A549 (cell line): Measurements from ENCODE around the gene EFNA3. TPM values are rescaled to one million over a fixed set of nuclear protein-coding genes. Genes with fewer than 3 reads are reported as not detected.

Experiments
- ATAC-seq, 2 experiments: fragments of 200-7000 bp in 1 of 2; fragments of >200 bp in 1 of 2; cut with Nextera tagmentation in 1 of 2; cut with Tn5 transposase in 1 of 2; 3 replicates each; pipeline versions ENCODE4 v1.8.0 to v1.9.1; 2018 to 2020; ENCODE audit warnings: mild to moderate bottlenecking in 1 of 2, moderate library complexity in 1 of 2
- CTCF ChIA-PET: fragments of 300-600 bp; sonication (Branson Sonifier 250); formaldehyde crosslinking; extraction: SDS; loops from one replicate; lab custom pipeline; 2021; ENCODE audit warnings: antibody characterized with exemption, inconsistent platforms; lab: Yijun Ruan, JAX
- POLR2A ChIA-PET: fragments of 350-600 bp; formaldehyde crosslinking; extraction: SDS; loops from one replicate; lab custom pipeline; 2021; ENCODE audit warnings: antibody characterized with exemption, inconsistent platforms; lab: Yijun Ruan, JAX
- DNase-seq, 2 experiments: peaks; one replicate each; pipeline versions ENCODE4 v3.0.0 to v3.0.0-alpha.2; 2011 to 2016; ENCODE audit warnings: low read depth in 1 of 2, low spot score in 1 of 2
- FAIRE-seq: peaks from 2 replicates; lab custom pipeline; 2011; peaks lifted over from hg19 to GRCh38; lab: Jason Lieb, UNC
- H3K27ac ChIP-seq, 2 experiments: fragments of >200 bp; sonication (Bioruptor Twin); formaldehyde crosslinking; 3 replicates each; pipeline ENCODE4 v1.5.1; 2016 to 2017
- H3K4me1 ChIP-seq: fragments of >200 bp; sonication (Bioruptor Twin); formaldehyde crosslinking; 3 replicates; pipeline ENCODE4 v1.6.1; 2016
- H3K4me2 ChIP-seq: fragments of >200 bp; sonication (Bioruptor Twin); formaldehyde crosslinking; 3 replicates; pipeline ENCODE4 v1.6.1; 2016
- H3K4me3 ChIP-seq: fragments of >200 bp; sonication (Bioruptor Twin); formaldehyde crosslinking; 3 replicates; pipeline ENCODE4 v1.5.1; 2016
- H3K9me3 ChIP-seq: fragments of >200 bp; sonication (Bioruptor Twin); formaldehyde crosslinking; 3 replicates; pipeline ENCODE4 v1.6.1; 2016
- BCL3 ChIP-seq: fragments of >200 bp; sonication (Bioruptor Twin); formaldehyde crosslinking; IDR thresholded peaks from 3 replicates; pipeline ENCODE4 v1.6.1; 2016
- CBX2 ChIP-seq: fragments of 200-600 bp; sonication (generic); IDR thresholded peaks from 2 replicates; pipeline ENCODE4 v1.6.1; 2016; ENCODE audit warnings: low read depth, mild to moderate bottlenecking, borderline replicate concordance
- CHD2 ChIP-seq: fragments of 150-350 bp; IDR thresholded peaks from 2 replicates; pipeline ENCODE4 v1.6.1; 2014; ENCODE audit warnings: low read length; ENCODE audit not compliant: partially characterized antibody
- E2F6 ChIP-seq: IDR thresholded peaks from 2 replicates; pipeline ENCODE4 v1.6.1; 2012; ENCODE audit warnings: low read depth, borderline replicate concordance
- EHMT2 ChIP-seq: fragments of 200-600 bp; sonication (generic); IDR thresholded peaks from 2 replicates; pipeline ENCODE4 v1.6.1; 2016; ENCODE audit warnings: antibody characterized with exemption, low read depth, mild to moderate bottlenecking, moderate library complexity
- EP300 ChIP-seq, 2 experiments: fragments of >200 bp; sonication (Bioruptor Twin); formaldehyde crosslinking; IDR thresholded peaks; 2 replicates in 1 of 2; 3 replicates in 1 of 2; pipeline ENCODE4 v1.6.1; 2016 to 2017
- FOSB ChIP-seq: fragments of 250-450 bp; sonication (Bioruptor Pico); IDR thresholded peaks from 2 replicates; pipeline ENCODE4 v1.5.0; 2020; ENCODE audit warnings: mild to moderate bottlenecking, moderate library complexity
- HES2 ChIP-seq: fragments of >200 bp; sonication (Bioruptor Twin); formaldehyde crosslinking; IDR thresholded peaks from 2 replicates; pipeline ENCODE4 v1.6.1; 2016
- HEYL ChIP-seq: fragments of 250-450 bp; sonication (Bioruptor Pico); IDR thresholded peaks from 2 replicates; pipeline ENCODE4 v1.8.0; 2021; ENCODE audit warnings: mild to moderate bottlenecking, moderate library complexity
- HOXB5 ChIP-seq: fragments of 250-450 bp; sonication (Bioruptor Pico); IDR thresholded peaks from 2 replicates; pipeline ENCODE4 v1.5.0; 2020; ENCODE audit warnings: mild to moderate bottlenecking, moderate library complexity
- KDM5A ChIP-seq: fragments of 200-600 bp; sonication (generic); IDR thresholded peaks from 2 replicates; pipeline ENCODE4 v1.6.1; 2016; ENCODE audit warnings: antibody characterized with exemption, mild to moderate bottlenecking
- MYC ChIP-seq: IDR thresholded peaks from 2 replicates; pipeline ENCODE4 v1.6.1; 2012; ENCODE audit warnings: mild to moderate bottlenecking, inconsistent platforms, low read length, improper control_type of control experiment, borderline replicate concordance
- NFE2L2 ChIP-seq: fragments of 150-350 bp; conservative IDR thresholded peaks from 2 replicates; pipeline ENCODE4 v1.6.1; 2014; ENCODE audit warnings: low read length
- NPAS2 ChIP-seq: fragments of 250-450 bp; sonication (Bioruptor Pico); IDR thresholded peaks from 2 replicates; pipeline ENCODE4 v1.8.0; 2022; ENCODE audit warnings: mild to moderate bottlenecking, moderate library complexity, borderline replicate concordance
- NR3C1 ChIP-seq: fragments of >200 bp; sonication (Bioruptor Twin); formaldehyde crosslinking; IDR thresholded peaks from 3 replicates; pipeline ENCODE4 v1.6.1; 2017
- PHF8 ChIP-seq: fragments of 200-600 bp; sonication (generic); IDR thresholded peaks from 2 replicates; pipeline ENCODE4 v1.6.1; 2016; ENCODE audit warnings: low read depth, mild to moderate bottlenecking, antibody characterized with exemption, moderate library complexity, borderline replicate concordance
- REST ChIP-seq: fragments of 200-600 bp; sonication (generic); IDR thresholded peaks from 2 replicates; pipeline ENCODE4 v1.6.1; 2016; ENCODE audit warnings: antibody characterized with exemption, mild to moderate bottlenecking, moderate library complexity
- RFX5 ChIP-seq: fragments of 450-650 bp; IDR thresholded peaks from 2 replicates; pipeline ENCODE4 v1.7.1; 2014; ENCODE audit warnings: antibody characterized with exemption, mild to moderate bottlenecking, moderate library complexity
- RNF2 ChIP-seq: fragments of 200-600 bp; sonication (generic); IDR thresholded peaks from 2 replicates; pipeline ENCODE4 v1.6.1; 2016; ENCODE audit warnings: low read depth, mild to moderate bottlenecking, antibody characterized with exemption, moderate library complexity, borderline replicate concordance
- SMC3 ChIP-seq: fragments of >200 bp; sonication (Bioruptor Twin); formaldehyde crosslinking; IDR thresholded peaks from 3 replicates; pipeline ENCODE4 v1.6.1; 2018; ENCODE audit warnings: inconsistent platforms
- TP53 ChIP-seq: fragments of 250-450 bp; sonication (Bioruptor Pico); IDR thresholded peaks from 2 replicates; pipeline ENCODE4 v1.5.0; 2021; ENCODE audit warnings: mild to moderate bottlenecking, moderate library complexity
- USF2 ChIP-seq: fragments of 450-650 bp; IDR thresholded peaks from 2 replicates; pipeline ENCODE4 v1.6.1; 2014; ENCODE audit warnings: antibody characterized with exemption
- ZC3H11A ChIP-seq: fragments of 450-650 bp; IDR thresholded peaks from 2 replicates; pipeline ENCODE4 v1.6.1; 2014; ENCODE audit warnings: antibody characterized with exemption, mild to moderate bottlenecking
- ZFP36 ChIP-seq: fragments of 450-650 bp; IDR thresholded peaks from 2 replicates; pipeline ENCODE4 v1.6.1; 2014; ENCODE audit warnings: borderline replicate concordance; ENCODE audit not compliant: partially characterized antibody
- ZSCAN20 ChIP-seq: fragments of 250-450 bp; sonication (Bioruptor Pico); IDR thresholded peaks from 2 replicates; pipeline ENCODE4 v1.8.0; 2022; ENCODE audit warnings: mild to moderate bottlenecking, moderate library complexity
- WGBS: methylation state at CpG from one replicate; pipeline ENCODE4 v1.1.6; 2017; ENCODE audit errors: missing lambda C conversion rate; 5-methylcytosine and 5-hydroxymethylcytosine counted together
- polyA plus RNA-seq, 4 experiments: library from polyadenylated mRNA; depleted of rRNA in 3 of 4; stranded (reverse); fragments of >200 nt; fragmentation: RNase III in 1 of 4; extraction: RNeasy Plus Mini Kit Qiagen cat#74134 plus additional on column Dnase treatment in 1 of 4; gene quantifications; 2 replicates in 3 of 4; 3 replicates in 1 of 4; pipeline ENCODE4 v1.2.3, GENCODE V29; 2011 to 2017

EFNA3 gene
- polyA plus RNA-seq, 2 of the 4 experiments (the other 2 are of a cell fraction), result 1.9 to 2.7 TPM

GRCh38 chr1:155057104-155057503 is 21.5 kb upstream of the EFNA3 start:
- no peak overlapping the region for H3K27ac ChIP-seq
- DNase-seq (no peak), FAIRE-seq (no peak), ATAC-seq (no peak)
- CTCF ChIA-PET, result interaction anchor here (0.6 to 27.3 kb wide), 9 partner anchors 16 to 388 kb away, joined by 3 to 350 read pairs (median 5); partner anchors contain the start of gene EFNA3
- POLR2A ChIA-PET, result interaction anchor here (0.5 to 1.2 kb wide), 2 partner anchors 72 to 87 kb away, joined by 3 read pairs; no protein-coding TSS in a partner anchor
- 98% methylated on average over 8 of the region's 8 CpGs for WGBS
- H3K4me1 ChIP-seq, result peaks cover 17% of the 10 kb centered on the region
- TF ChIP-seq ZSCAN20 (no peak), NFE2L2 (no peak), KDM5A (no peak), RFX5 (no peak), ZC3H11A (no peak), EP300 (IDR thresholded peaks at IDR 0.05) (no peak), MYC (no peak), HES2 (no peak), BCL3 (no peak), FOSB (no peak), CBX2 (no peak), HEYL (CRISPR knock-in tag) (no peak), TP53 (CRISPR knock-in tag) (no peak), NPAS2 (CRISPR knock-in tag) (no peak), EHMT2 (no peak), REST (no peak)
- no peak overlapping the region for H3K4me3 ChIP-seq
- no peak overlapping the region for H3K4me2 ChIP-seq
- H3K9me3 ChIP-seq, result no peaks in the 10 kb centered on the region

GRCh38 chr1:155057788-155058211 is 20.8 kb upstream of the EFNA3 start:
- no peak overlapping the region for H3K27ac ChIP-seq
- 82% methylated on average over 10 of the region's 13 CpGs for WGBS
- FAIRE-seq (no peak), DNase-seq (no peak), ATAC-seq (no peak)
- no peaks in the 10 kb centered on the region for H3K9me3 ChIP-seq
- ChIA-PET CTCF (interaction anchor here (0.6 to 27.3 kb wide), 8 partner anchors 15 to 388 kb away, joined by 3 to 350 read pairs (median 4); partner anchors contain the start of gene EFNA3), POLR2A (interaction anchor here (1.2 kb wide), 1 partner anchor 88 kb away, joined by 3 read pairs; no protein-coding TSS in a partner anchor)
- H3K4me2 ChIP-seq, result no peak overlapping the region
- peaks cover 17% of the 10 kb centered on the region for H3K4me1 ChIP-seq
- TF ChIP-seq SMC3 (no peak), RFX5 (no peak), NR3C1 (no peak), ZFP36 (no peak), CHD2 (no peak), RNF2 (no peak), E2F6 (no peak), ZSCAN20 (no peak), HOXB5 (CRISPR knock-in tag) (no peak), USF2 (no peak), ZC3H11A (no peak), PHF8 (no peak)
- H3K4me3 ChIP-seq, result no peak overlapping the region
